Right ventricle myocardium inferior (tissue), 1 donor: Measurements from ENCODE around the gene MPND. TPM values are rescaled to one million over a fixed set of nuclear protein-coding genes. Genes with fewer than 3 reads are reported as not detected.

Experiments used
- ATAC-seq: fragments of 200-7000 bp; cut with Tn5 transposase; one replicate; pipeline ENCODE4 v1.9.1; 2020; ENCODE audit warnings: mild to moderate bottlenecking, moderate library complexity
- DNase-seq: peaks from one replicate; pipeline ENCODE4 v3.0.0; 2021; ENCODE audit errors: missing footprints
- intact Hi-C: fragments of 100-400 bp; cut with DNase I; formaldehyde crosslinking; loops from one replicate; pipeline ENCODE4 v1.11.0; 2022
- long read RNA-seq: library from polyadenylated mRNA; unstranded; transcript quantifications from one replicate; pipeline ENCODE4 v2.0.0, GENCODE V29; 2021
- total RNA-seq: library from RNA; stranded (reverse); fragmentation: NEBNext Ultra II Directional; extraction: Animal tissue kit (Norgen Biotek cat#: 25700); gene quantifications from one replicate; pipeline ENCODE4 v1.2.1, GENCODE V29; 2021
- donor health status: DM: no; HTN: yes; CAD: no; lungs with severe emphysema.

The MPND gene, protein sequence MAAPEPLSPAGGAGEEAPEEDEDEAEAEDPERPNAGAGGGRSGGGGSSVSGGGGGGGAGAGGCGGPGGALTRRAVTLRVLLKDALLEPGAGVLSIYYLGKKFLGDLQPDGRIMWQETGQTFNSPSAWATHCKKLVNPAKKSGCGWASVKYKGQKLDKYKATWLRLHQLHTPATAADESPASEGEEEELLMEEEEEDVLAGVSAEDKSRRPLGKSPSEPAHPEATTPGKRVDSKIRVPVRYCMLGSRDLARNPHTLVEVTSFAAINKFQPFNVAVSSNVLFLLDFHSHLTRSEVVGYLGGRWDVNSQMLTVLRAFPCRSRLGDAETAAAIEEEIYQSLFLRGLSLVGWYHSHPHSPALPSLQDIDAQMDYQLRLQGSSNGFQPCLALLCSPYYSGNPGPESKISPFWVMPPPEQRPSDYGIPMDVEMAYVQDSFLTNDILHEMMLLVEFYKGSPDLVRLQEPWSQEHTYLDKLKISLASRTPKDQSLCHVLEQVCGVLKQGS
- 21.0 TPM for total RNA-seq
- long read RNA-seq, transcript MPND-207 (13 exons, 1,611 nt) = major isoform, 10 of 14 reads
- long read RNA-seq, partial matches to known transcripts = 2 of 14 reads
- long read RNA-seq, other reads (novel, unspliced or antisense) = 1 of 14 reads

DNA sequence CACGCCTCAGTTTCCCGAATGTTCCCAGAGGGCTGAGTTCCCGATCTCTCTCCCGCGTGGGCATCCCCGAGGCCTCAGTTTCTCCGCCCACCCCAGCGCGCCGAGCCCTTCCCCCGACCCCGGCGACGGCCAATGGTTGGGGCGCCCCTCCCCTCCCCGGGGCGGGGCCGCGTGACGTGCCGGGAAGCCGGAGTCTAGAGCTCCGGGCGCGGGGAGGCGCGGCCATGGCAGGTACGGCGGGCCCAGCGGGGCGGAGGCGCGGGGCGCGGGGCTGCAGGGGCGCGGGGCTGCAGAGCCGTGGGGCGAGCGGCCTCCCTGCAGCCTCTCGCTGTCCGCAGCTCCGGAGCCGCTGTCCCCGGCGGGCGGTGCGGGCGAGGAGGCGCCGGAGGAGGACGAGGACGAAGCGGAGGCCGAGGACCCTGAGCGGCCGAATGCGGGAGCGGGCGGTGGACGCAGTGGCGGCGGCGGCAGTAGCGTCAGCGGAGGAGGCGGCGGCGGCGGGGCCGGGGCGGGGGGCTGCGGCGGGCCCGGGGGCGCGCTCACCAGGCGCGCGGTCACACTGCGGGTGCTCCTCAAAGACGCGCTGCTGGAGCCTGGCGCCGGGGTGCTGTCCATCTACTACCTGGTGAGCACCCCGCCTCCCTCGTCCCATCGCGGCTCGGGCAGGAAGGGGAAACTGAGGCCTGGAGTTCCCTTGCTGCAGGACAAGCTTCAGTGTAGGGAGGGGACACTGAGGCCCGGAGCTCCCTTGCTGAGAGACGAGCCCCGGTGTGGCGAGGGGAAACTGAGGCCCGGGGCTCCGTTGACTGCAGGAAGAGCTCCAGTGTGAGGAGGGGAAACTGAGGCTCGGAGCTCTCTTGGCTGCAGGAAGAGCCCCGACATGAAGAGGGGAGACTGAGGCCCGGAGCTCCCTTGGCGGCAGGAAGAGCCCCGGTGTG lies at the start of gene MPND:
Gene MPND (plus strand): TSS at position 193 of the 938 bp plus-strand sequence. CDS start 32 bp downstream, at position 225.
- intact Hi-C loops = loop anchor here (1.0 kb wide), 2 partner anchors 15 to 57 kb away; partner anchors contain the start of gene SH3GL1
- DNase-seq (peak; percentile 97), ATAC-seq (peak; percentile 91)

DNA sequence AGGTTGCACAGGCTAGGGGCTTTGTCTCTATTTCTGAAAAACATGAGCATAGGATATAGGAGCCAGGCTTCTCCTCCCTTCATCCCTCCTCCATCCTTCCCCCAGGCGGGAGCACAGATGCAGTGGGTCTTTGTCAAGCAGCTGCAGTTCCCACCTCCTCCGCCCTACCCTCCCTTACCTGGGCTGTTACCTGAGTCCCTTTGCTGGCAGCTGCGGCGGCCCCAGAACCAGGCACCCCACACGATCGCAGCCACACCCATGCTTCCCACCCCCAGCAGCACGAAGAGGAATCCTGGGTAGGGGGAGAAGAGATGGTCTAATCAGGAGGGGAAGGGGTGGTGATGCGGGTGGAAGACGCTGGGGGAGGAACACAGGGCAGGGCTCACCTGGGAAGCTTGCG lies 49.0 kb upstream of the MPND start:
- intact Hi-C loops = no loop called here
- ATAC-seq = no peak
- DNase-seq = no peak

DNA sequence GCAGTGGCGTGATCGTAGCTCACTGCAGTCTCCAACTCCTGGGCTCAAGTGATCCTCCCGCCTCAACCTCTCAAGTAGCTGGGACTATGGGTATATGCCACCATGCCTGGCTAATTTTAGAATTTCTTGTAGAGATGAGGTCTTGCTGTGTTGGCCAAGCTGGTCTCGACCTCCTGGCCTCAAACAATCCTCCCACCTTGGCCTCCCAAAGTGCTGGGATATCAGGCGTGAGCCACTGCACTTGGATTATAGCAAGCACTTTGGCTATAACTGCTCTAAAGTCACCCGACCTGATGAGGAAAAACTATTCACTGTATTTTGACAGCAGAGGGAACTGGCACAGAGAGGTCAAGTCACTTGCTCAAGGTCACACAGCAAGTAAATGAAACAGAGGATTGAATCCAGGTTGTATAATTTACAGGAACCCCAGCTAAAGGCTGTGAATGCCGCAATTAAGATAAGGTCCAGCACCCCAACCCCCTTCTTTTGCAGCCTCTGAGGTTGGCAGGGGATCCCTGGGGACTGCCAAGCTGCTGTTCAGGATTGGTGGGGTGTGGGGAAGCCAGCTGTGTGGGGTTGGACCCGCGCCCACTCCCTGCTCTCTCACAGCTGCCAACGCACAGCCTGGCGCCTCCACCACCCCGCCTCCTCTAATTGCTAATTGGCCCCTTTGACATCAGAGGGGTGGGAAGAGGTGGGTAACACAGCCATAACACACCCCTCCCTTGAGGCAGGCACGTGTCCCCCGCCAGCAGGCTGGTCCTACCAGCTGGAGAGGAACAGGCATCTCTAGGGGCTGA lies 47.2 kb upstream of the MPND start:
- DNase-seq = no peak
- no peak for ATAC-seq
- intact Hi-C loops = no loop called here

DNA sequence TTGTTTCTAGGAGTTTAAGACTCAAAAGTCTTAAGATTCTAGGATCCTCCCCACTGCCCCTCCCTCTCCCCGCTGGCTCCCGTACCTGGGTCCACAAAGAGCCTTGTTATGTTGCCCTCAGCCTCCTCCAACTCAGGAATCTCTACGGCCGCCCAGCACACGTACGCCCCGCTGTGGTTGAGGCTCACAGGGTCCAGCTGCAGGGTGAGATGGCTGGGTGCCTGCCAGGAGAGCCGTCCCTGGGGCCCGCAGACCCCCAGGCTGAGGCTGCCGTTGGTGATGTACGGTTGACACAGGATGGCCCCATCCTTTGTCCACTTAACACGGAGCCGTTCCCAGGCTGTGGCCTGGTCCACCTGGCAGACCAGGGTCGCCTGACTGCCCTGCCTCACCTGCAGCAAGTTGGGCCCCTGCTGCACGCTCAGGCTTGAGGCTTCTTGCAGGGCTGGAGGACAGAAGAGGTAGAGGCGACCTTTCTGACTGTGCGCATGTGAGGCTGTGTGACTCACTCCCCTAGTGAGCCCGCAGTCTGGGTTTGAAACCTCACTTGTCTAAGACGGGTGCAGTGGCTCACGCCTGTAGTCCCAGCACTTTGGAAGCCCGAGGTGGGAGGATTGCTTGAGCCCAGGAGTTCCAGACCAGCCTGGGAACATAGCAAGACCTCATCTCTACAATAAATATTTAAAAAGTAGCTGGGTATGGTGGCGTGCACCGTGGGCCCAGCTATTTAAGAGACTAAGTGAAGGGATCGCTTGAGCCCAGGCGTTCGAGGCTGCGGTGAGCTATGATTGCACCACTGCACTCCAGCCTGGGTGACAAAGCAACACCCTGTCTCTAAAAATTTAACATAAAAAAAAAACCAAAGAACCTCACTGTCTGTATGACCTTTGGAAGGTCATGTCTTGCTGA lies 45.2 kb upstream of the MPND start:
- no peak for ATAC-seq
- intact Hi-C loops = no loop called here
- DNase-seq = no peak

DNA sequence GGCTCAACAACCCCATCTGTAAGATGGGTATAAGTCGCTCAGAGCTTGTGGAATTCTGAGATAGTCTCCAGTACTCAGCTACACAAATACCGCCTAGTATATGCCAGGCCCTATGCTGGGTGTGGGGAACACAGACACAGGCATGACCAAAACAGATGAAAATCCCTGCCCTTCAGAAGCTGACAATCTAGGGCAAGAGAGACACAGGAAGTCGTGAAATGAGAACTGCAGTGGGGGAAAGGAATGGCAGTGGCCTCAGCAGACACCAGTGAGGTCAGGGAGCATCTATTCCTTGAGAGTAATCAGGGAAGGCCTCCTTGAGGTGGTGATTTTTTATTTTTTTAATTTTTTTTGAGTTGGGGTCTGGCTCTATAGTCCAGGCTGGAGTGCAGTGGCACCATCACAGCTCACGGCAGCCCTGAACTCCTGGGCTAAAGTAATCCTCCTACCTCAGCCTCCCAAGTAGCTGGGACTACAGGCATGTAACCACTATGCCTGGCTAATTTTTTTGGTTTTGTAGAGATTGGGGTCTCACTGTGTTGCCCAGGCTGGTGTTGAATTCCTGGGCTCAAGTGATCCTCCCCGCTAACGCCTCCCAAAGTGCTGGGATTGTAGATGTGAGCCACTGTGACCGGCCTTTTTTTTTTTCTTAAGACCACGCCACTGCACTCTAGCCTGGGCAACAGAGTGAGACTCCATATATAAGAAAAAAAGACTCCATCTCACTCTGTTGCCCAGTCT lies 44.4 kb upstream of the MPND start:
- no peak for DNase-seq
- ATAC-seq = no peak
- intact Hi-C loops = no loop called here

DNA sequence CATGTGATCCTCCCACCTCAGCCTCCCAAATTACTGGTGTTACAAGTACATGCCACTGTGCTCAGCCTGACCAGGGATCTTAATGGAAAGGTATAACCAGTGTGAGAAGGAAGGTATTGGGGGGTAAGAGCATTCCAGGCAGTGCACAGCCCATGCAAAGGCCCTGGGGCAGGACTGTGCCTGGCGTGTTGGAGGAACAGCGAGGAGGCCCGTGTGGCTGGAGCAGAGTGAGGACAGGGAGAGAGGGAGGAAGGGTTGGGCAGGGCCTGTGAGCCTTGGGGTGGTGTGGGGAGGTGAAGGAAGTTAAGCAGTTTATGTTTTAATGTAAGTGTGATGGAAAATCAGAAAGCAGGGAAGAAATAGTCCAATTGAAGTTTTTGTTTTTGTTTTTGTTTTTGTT lies 42.8 kb upstream of the MPND start:
- no peak for ATAC-seq
- intact Hi-C loops = no loop called here

DNA sequence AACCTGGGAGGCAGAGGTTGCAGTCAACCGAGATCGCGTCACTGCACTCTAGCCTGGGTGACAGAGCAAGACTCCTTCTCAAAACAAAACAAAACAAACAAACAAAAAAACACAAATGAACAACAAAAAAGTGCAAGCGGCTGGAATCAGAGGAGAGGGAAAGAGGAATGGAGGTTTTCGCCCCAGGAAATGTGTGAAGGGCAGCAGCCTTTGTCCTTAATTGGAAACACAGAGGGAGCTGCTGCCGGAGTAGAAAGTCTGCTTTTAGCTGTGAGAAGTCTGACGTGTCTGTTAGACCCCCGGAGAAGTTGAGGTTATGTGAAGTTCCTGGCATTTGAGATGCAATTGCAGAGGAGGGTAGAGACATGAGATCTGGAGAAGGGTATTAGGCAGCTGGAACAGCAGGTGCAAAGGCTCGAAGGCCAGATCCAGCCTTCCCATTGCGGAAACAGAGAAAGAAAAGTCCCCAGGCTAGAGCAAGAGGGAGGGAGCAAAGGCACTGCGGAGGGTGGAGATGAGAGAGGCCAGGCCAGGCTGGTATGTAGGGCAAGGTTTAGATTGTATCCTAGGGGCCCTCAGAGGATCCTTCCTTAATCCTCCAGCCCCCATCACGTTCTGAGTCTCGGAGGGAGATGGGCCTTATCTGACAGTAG lies 41.6 kb upstream of the MPND start:
- intact Hi-C loops = no loop called here
- ATAC-seq (no peak), DNase-seq (no peak)

More for the DNA sequence above, 42.8 kb upstream of the MPND start:
- DNase-seq = no peak

DNA sequence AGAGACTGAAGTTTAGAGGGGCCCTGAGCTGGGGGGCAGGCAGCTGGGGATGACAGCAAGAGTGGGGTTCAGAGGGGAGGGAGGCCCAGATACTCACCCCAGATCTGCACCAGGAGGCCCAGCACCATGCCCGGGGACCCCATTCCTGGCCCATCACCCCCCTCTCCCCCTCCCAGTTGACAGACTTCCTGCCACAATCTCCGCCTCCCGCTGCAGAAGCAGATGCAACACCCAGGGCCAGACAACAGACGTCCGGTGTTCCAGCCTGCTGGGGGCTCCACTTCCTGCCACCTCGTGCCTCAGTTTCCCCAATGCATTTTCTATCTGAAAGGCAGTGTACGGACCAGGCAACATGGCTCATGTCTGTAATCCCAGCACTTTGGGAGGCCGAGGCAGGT lies 41.1 kb upstream of the MPND start, which contains the start of gene TMIGD2:
Gene TMIGD2 (minus strand): TSS at position 147 of the 398 bp plus-strand sequence. CDS start 4 bp downstream, at position 143.
- DNase-seq = no peak
- no peak for ATAC-seq
- intact Hi-C loops = no loop called here

DNA sequence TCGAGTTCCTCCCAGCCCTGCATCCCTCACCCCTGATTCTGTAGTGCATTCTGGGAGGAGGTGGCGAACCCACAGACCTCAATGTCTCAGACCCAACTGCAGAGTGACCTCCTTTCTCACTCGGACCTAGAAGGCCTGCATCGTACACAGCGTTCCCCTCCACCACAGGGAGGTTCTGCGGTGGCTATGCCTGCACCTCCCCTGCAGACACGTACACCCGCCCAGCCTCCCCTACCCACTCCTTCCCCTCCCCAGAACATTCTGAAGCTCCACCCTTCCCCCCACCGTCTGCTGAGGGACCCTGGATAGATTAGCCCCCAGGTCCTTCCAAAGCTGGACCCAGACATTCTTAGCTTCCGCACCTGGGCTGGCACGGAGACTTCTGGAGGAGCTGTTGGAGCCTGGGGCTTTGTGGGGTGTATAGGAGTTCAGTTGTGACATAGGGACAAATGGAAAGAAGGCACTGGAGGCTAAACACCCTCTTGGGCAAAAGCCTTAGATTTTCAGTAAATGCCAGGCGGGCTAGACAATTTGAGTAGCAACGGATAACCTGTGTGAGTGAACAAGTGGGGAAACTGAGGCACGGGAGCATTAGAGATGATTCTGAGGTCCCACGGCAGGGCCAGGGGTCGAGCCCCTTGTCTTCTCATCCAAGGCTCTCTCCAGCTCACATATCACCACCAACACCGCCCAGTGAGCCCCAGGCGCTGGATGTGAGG lies 39.4 kb upstream of the MPND start:
- no peak for ATAC-seq
- no peak for DNase-seq
- intact Hi-C loops = no loop called here

DNA sequence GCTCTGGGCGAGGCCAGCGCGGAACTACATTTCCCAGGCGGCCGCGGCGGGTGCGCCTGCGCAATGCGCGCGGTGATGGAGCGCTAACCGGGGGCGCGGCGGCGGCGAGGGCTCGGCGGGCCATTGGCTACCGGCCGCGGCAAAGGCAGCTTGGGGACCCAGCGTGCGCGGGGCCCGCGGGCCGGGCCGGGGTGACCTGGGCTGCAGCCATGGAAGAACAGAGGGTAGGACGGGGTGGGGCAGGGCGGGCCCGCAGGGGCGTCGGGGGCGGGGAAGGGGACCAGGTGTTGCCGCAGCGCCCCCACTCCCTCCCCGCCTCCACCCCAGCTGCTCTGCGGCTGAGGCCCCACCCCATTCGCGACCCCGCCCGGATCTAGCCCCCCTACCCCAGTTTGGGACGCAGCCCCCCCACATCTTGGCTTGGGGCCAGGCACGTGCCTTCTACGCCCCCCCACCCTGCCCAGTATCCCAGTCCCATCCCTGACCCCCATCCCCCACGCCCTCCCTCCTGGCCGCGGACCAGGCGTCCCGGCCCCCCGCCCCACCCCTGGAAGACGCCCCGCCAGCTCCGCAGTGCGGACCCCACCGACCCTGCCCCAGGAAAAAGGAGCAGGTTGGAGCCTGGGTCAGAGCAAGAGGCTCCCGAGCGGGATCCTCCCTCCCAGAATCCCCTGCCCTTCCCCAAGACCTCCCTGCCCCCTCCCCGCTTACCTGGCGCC lies 38.7 kb upstream of the MPND start, which contains the start of gene FSD1:
Gene FSD1 (plus strand): TSS at position 61 of the 719 bp plus-strand sequence. CDS start 149 bp downstream, at position 210.
- DNase-seq = no peak
- no peak for ATAC-seq
- intact Hi-C loops = no loop called here

DNA sequence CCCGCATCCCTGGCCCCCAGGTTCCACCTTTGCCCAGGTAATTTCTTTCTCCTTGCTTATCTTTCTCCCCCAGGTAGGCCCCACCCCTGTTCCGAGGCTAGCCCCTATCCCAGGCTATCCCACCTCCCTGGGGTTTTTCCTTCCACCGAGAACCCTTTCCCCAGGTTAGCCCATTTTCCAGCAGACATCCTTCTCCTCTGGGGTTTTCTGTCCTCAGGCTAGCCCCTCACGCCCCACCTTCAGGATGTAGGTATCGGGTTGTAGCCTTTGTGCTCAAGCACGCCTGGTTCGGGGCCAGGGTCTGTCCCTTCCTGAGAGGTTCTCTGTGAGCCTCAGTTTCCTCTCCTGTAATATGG lies 38.1 kb upstream of the MPND start:
- intact Hi-C loops = no loop called here
- DNase-seq (no peak), ATAC-seq (no peak)

DNA sequence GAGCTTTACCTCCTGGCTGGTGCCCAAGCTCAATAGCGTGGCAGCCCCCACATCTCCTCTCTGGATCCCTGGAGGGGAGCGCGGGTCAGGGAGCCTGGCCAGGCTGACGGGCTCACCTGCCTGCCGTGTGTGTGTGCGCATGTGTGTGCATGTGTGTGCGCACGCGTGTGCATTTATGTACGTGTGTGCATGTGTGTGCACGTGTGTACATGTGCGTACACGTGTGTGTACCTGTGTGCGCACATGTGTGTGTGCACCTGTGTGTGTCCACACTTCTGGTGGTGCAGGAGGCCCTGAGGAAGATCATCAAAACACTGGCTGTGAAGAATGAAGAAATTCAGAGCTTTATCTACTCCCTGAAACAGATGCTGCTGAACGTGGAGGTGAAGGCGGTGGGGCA lies 37.7 kb upstream of the MPND start:
- intact Hi-C loops = no loop called here
- ATAC-seq (no peak), DNase-seq (no peak)

DNA sequence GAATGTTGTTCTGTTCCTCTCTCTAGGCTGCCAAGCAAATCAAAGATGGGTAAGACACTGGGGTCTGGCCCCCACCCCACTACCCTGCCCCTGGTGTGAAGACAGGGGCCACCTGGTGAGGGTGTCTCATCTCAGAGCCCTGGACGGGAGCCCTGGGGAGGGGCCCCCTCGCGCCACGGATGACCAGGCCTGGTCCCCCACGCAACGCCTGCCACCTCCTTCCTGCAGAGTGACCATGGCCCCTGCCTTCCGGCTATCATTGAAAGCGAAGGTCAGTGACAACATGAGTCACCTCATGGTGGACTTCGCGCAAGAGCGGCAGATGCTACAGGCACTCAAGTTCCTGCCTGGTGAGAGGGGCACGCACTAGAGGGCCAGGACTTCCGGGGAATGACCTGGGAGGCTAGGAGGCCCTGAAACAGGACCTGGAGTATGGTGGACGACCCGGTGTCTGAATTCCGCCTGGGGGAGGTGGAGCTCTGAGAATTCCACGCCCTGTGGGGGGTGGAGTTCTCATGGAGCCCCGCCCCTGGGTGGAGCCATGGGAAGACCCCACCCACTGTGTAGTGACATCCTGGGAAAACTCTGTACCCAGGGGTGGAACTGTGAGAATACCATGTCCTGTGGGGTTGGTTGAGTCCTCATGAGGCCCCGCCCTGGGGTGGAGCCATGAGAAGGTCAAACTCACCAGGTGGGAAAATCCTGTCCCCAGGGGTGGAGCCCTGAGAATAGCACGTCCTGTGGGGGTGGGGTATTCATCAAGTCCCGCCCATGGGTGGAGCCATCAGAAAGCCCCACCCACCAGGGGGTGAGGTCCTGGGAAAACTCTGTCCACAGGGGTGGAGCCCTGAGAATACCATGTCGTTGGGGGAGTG lies 32.9 kb upstream of the MPND start:
- intact Hi-C loops = no loop called here
- DNase-seq = no peak
- no peak for ATAC-seq

DNA sequence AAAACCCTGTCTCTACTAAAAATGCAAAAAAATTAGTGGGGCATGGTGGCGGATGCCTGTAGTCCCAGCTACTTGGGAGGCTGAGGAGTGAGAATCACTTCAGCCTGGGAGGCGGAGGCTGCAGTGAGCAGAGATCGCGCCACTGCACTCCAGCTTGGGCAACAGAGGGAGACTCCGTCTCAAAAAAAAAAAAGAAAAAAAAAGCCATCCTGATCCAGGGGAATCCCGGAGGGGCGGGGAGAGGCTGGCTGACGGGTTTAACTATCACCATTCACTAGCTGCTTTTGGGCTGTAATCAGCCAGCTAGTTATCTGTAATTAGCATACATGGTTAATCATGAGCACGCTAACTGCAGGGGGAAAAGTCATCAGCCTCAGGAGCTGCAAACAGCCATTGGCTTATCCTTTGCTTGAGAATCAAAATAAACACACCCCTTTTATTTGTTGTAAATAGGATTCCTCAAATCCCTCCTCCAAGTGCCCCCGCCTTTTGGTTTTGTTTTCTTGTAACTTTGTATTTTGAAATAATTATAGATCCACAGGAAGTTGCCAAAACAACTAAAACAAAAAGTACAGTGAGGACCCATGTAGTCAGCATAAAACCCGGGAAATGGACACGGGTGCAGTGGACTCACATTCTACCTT lies 29.4 kb upstream of the MPND start:
- intact Hi-C loops = no loop called here
- no peak for ATAC-seq
- DNase-seq = no peak
